ENCODE measurements around the gene AEN. TPM values are rescaled to one million over a fixed set of nuclear protein-coding genes. Genes with fewer than 3 reads are reported as not detected.
A peak's percentile ranks its signal among the peaks of the same experiment; 100 is the strongest.

The AEN gene
- total RNA-seq, 1 donor from 2014 or later = 90.6 TPM

- no peaks in the 10 kb centered on the region for H3K27me3 ChIP-seq (ENCODE audit: insufficient read depth, low read length)
- H3K27ac Mint-ChIP-seq (ENCODE audit: unreplicated experiment) = no peak overlapping the region
- H3K36me3 ChIP-seq (ENCODE audit: insufficient read depth, low read length) = no peaks in the 10 kb centered on the region
- H3K9ac ChIP-seq (ENCODE audit: low read length) = no peak overlapping the region
- H3K79me2 ChIP-seq (ENCODE audit: insufficient read depth, low read length) = no peaks in the 10 kb centered on the region
- H3K36me3 Mint-ChIP-seq (ENCODE audit: low read depth, unreplicated experiment) = peaks cover 2% of the 10 kb centered on the region
- no peak overlapping the region for H3K4me3 ChIP-seq (ENCODE audit: insufficient read depth, low read depth, low read length)
- peaks cover 3% of the 10 kb centered on the region for H3K9me3 ChIP-seq (ENCODE audit: insufficient read depth, low read depth, low read length)
- peaks cover 19% of the 10 kb centered on the region for H3K27me3 Mint-ChIP-seq (ENCODE audit: low read depth, unreplicated experiment)
- no peak overlapping the region for H3K27ac ChIP-seq (ENCODE audit: low read depth, low read length)
- no peak overlapping the region for H2AFZ ChIP-seq (ENCODE audit: low read depth, low read length)
- no peaks in the 10 kb centered on the region for H4K20me1 ChIP-seq (ENCODE audit: insufficient read depth, low read length)
- no peaks in the 10 kb centered on the region for H3K4me1 ChIP-seq (ENCODE audit: insufficient read depth, low read length)
- no peaks in the 10 kb centered on the region for H3K9me3 Mint-ChIP-seq (ENCODE audit: unreplicated experiment)
- H3K4me1 Mint-ChIP-seq (ENCODE audit: low read depth, unreplicated experiment) = no peaks in the 10 kb centered on the region
- no peak for DNase-seq (ENCODE audit: low read depth)
- H3K4me3 Mint-ChIP-seq (ENCODE audit: unreplicated experiment) = no peak overlapping the region
- TF ChIP-seq CTCF (IDR thresholded peaks at IDR 0.05; ENCODE audit: insufficient read depth, low read depth, low read length) (no peak), EZH2 (IDR thresholded peaks at IDR 0.05; ENCODE audit: insufficient read depth, low read length) (no peak)
- no peak for FAIRE-seq
- H3K4me2 ChIP-seq (ENCODE audit: low read length) = no peak overlapping the region
These were observed 59.3 kb downstream of the AEN start for GRCh38 chr15:88680241-88681001.

GRCh38 chr15:88681610-88682221, 60.6 kb downstream of the AEN start:
- H3K36me3 ChIP-seq (ENCODE audit: insufficient read depth, low read length) = no peaks in the 10 kb centered on the region
- no peak for FAIRE-seq
- H3K36me3 Mint-ChIP-seq (ENCODE audit: low read depth, unreplicated experiment) = peaks cover 2% of the 10 kb centered on the region

More at GRCh38 chr15:88681610-88682221, 60.6 kb downstream of the AEN start:
- Mint-ChIP-seq H3K27ac (ENCODE audit: unreplicated experiment) (no peak overlapping the region), H3K4me1 (ENCODE audit: low read depth, unreplicated experiment) (no peaks in the 10 kb centered on the region), H3K27me3 (ENCODE audit: low read depth, unreplicated experiment) (peaks cover 21% of the 10 kb centered on the region), H3K9me3 (ENCODE audit: unreplicated experiment) (no peaks in the 10 kb centered on the region), H3K4me3 (ENCODE audit: unreplicated experiment) (no peak overlapping the region)
- Histone ChIP-seq H3K9me3 (ENCODE audit: insufficient read depth, low read depth, low read length) (peaks cover 3% of the 10 kb centered on the region), H4K20me1 (ENCODE audit: insufficient read depth, low read length) (no peaks in the 10 kb centered on the region), H3K4me3 (ENCODE audit: insufficient read depth, low read depth, low read length) (no peak overlapping the region), H2AFZ (ENCODE audit: low read depth, low read length) (no peak overlapping the region), H3K27ac (ENCODE audit: low read depth, low read length) (no peak overlapping the region), H3K4me2 (ENCODE audit: low read length) (no peak overlapping the region), H3K79me2 (ENCODE audit: insufficient read depth, low read length) (no peaks in the 10 kb centered on the region), H3K27me3 (ENCODE audit: insufficient read depth, low read length) (no peaks in the 10 kb centered on the region), H3K9ac (ENCODE audit: low read length) (no peak overlapping the region), H3K4me1 (ENCODE audit: insufficient read depth, low read length) (no peaks in the 10 kb centered on the region)
- DNase-seq (ENCODE audit: low read depth) = no peak
- TF ChIP-seq CTCF (IDR thresholded peaks at IDR 0.05; ENCODE audit: insufficient read depth, low read depth, low read length) (no peak), EZH2 (IDR thresholded peaks at IDR 0.05; ENCODE audit: insufficient read depth, low read length) (no peak)

Small RNAs within 50 kb of the gene (microRNA-seq; reads per million reads assigned to microRNA genes)
- 6.3 reads per million, percentile 26 among the genes with 10 or more reads in this experiment for gene MIR1179
- gene MIR3529 = not detected
- not detected for gene MIR7-2

Other genes starting within 250 kb of the AEN start
- 24.3 and 24.6 TPM in 2 replicates for gene MRPL46, start 154.0 kb upstream of the AEN start, total RNA-seq
- gene MRPS11, start 153.6 kb upstream of the AEN start, total RNA-seq = 49.5 and 50.7 TPM in 2 replicates
- gene DET1, start 74.7 kb upstream of the AEN start, total RNA-seq = 3.7 and 4.8 TPM in 2 replicates
- 15.9 and 18.6 TPM in 2 replicates for gene ISG20, start 17.7 kb downstream of the AEN start, total RNA-seq
- gene ACAN, start 182.1 kb downstream of the AEN start, total RNA-seq = 0.34 and 0.36 TPM in 2 replicates

Measured in astrocyte (in vitro differentiated cells and primary cell).